ENCODE data around the gene PLPPR4.
"Not testable (repeated sequence)": the region's sequence is repeated elsewhere in the genome, so short reads cannot be mapped to it uniquely, and the experiment has no call there.

The PLPPR4 gene

DNA sequence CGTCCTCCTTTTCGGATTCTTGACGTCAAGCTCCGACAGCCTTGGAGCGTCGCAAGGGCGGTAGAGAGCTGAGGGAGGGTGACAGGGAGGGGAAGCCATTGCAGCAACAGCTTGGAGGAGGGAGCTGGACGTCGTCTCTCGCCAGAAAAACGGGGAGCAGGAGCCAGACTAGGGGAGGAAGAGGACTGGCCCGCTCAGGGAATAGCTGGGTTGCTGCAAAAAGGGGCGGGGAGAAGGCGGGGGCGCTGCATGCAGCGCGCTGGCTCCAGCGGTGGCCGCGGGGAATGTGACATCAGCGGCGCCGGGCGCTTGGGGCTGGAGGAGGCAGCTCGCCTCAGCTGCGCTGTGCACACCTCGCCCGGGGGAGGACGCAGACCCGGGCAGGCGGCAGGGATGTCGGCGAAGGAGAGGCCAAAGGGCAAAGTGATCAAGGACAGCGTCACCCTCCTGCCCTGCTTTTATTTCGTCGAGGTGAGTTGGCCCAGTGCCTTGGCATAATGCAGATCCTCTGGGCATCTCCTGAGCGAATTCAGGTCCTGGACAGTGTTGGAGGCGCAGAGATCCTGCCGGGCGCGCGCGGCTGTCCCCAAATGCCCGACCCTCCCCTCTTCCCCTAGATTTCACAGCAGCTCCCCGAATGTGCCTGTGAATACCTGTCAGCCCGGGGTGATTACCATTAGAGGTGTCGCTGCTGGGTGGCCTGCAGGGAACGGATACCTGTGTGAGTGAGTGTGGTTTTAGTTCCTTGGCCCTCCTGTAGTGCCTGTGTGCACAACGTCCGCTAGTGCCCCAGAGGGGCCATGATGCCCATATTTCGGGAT lies at the start of gene PLPPR4:
TSS of gene PLPPR4 (plus strand) at position 292 of the 821 bp plus-strand sequence. CDS start at position 394, 102 bp downstream.
- no peak for DNase-seq

GRCh38 chr1:99216956-99217355 lies 47.3 kb upstream of the PLPPR4 start:
- no peak for DNase-seq

GRCh38 chr1:99217599-99217998 lies 46.7 kb upstream of the PLPPR4 start:
- DNase-seq = no peak

DNA sequence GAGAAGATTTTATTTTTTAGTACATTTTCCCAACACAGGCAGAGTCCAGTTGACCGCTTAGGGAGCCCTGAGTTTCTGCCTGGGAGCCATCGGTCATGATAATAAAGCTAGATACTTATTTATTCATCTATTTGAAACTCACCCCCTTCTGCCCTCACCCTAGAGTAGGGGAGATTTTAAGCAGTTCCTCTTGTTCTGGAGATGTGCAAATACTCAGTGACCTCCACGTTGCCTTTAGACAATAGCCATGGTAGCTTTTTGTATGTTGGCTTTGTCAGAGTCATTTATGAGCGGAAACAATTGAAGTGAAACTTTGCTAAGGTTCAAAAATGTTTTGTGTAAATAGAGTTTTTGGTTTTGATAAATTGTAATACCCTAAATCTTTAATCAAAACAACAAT lies 45.7 kb upstream of the PLPPR4 start:
- no peak for DNase-seq

GRCh38 chr1:99218999-99219398 lies 45.3 kb upstream of the PLPPR4 start:
- DNase-seq = no peak

- DNase-seq = no peak
Observed at GRCh38 chr1:99227056-99227897, 37.0 kb upstream of the PLPPR4 start.

- no peak for DNase-seq
Observed at GRCh38 chr1:99228153-99228552, 36.1 kb upstream of the PLPPR4 start.

- DNase-seq = no peak
Observed at GRCh38 chr1:99229122-99229521, 35.2 kb upstream of the PLPPR4 start.

DNA sequence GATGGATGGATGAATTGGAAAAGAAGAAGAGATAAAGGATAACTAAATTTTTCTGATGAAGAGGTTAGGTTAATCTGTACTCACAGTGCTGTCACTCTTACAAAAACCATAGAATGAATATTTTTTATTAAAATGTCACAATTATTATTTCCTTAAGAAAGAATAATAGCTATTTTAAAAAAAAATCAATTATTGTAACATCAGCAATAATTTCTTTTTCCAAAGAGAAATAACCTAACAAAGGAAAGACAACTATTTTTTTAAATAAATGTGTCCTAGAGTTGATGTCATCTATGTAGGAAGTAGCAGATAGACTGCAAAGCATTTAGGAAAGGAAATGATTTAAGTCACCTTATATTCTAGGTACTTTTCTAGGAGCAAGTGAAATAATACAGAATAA lies 33.6 kb upstream of the PLPPR4 start:
- DNase-seq = no peak

GRCh38 chr1:99232172-99232571 lies 32.1 kb upstream of the PLPPR4 start:
- DNase-seq = no peak

DNA sequence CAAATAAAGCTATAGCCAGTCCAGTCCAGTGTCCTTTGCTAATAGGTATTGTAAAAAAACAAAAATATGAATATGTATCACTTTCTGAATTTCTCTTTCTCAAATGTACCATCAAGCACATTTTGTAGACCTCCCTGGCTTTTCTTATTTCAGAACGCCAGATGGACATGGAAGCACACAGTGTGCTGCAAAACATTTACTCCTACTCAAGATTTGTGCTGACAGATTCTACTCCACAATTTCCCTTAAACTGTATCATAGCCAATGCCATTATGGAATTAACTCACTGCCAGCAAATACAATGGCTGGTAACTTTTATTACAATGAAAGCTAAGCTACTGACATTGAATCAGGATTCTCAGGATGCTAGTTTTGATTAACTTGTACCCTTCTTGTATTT lies 30.8 kb upstream of the PLPPR4 start:
- no peak for DNase-seq

DNA sequence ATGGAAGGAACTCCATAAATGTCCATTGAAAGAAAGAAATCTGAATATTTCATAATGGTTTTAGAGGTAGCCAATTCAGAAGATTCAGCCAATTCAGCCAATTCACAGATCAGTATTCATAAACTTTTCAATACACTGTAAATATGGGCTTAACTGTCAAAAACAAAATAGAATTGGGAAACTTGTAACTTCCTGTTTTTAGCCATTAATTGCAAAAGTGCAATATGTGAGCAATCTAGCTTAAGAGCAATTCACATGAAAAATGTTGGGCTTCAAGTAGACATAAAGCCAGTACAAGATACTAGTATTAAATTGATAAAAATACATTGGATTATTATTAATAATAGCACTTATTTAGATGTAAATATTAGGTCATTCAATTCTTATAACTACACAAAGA lies 27.5 kb upstream of the PLPPR4 start:
- DNase-seq = no peak

DNA sequence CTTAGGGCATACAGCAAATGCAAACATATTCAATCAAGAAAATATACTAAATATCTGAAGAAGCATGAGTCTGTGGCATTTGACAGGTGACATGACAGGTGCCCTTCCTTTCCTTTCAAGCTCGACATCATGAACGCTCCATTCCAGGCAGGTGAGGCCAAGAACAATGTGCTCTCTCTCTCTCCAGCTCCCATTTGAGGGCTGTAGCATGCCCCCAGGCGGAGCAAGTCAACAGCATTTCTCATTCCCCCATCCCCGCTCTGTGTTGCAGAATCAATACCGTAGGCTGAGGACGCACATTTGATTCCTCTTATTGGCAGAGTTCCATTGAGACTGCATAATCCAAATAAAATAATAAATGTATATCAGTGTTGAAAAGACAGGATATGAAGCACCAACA lies 24.6 kb upstream of the PLPPR4 start:
- no peak for DNase-seq

DNA sequence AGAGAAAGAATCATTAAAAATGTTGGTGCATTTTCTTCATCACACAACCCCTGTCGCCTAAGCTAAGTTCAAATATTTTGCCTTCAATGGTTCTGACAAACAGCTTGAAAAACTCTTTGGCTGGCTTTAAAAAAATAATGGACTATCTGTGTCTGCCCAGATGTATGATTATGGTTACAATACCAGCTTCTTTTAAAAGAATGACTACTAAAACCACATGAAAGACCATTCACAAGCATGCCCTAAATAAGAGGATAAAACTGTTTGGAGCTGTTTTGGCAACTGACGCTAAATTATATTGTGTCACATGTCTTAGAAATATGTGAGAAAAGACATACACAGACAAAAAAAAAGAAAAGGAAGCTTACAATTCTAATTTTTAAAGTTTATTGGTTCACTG lies 23.7 kb upstream of the PLPPR4 start:
- DNase-seq = no peak

- DNase-seq = no peak
Observed at GRCh38 chr1:99246152-99246551, 18.1 kb upstream of the PLPPR4 start.

GRCh38 chr1:99247199-99247598 lies 17.1 kb upstream of the PLPPR4 start:
- DNase-seq = no peak

DNA sequence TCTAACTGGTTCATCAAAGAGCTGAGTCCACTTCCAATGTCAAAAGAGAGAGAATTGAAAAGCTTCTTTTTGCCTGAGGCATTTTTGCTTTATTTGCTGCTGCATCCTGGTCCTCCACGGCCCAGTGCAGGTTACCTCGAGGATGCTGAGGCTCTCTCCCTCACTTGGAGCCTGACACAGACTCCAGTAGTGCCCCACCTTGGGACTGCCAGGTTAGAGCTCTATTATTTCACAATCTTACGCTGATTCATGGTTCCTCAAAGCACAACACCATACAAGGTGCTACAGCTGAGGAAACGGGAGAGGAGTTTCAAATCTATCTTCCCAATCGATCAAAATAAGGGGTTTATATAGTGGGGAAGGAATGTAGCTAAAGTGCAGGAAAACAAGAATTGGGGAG lies 13.6 kb upstream of the PLPPR4 start:
- no peak for DNase-seq

DNA sequence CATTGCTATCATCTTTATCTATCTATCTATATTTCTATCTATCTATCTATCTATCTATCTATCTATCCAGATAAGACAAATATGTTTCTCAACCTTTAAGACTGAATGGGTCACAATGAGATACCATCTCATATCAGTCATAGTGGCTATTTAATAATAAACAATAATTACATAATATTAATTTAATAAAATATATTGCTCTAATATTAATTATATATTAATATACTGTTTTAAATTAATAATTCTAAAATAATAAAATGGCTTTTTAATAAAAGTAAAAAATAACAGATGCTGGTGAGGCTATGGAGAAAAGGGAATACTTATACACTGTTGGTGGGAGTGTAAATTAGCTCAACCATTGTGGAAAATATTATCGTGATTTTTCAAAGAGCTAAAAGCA lies 13.0 kb upstream of the PLPPR4 start:
- DNase-seq = no peak

- no peak for DNase-seq
Observed at GRCh38 chr1:99252630-99253029, 11.7 kb upstream of the PLPPR4 start.

GRCh38 chr1:99260402-99260801 lies 3.9 kb upstream of the PLPPR4 start:
- not testable (repeated sequence) for DNase-seq

- DNase-seq = no peak
Observed at GRCh38 chr1:99265124-99265523, 832 bp downstream of the PLPPR4 start.

DNA sequence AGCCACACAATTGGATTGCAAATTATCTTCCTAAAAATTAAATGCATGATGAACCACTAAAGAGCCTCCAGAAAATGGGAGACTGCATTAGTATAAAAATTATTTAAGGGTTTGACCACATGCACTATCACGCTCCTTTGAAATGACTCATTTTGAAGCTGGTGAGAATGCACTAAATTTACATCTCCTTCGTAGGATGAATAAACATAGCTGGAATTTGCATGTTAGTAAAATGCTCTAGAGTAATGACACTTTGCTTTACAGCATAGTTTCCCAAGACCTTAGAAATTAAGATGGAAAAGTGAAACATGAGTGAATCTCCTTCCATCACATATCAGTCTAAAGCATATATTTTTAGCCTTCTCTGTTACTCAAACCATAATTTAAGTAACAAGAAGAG lies 2.4 kb downstream of the PLPPR4 start:
- DNase-seq = no peak

DNA sequence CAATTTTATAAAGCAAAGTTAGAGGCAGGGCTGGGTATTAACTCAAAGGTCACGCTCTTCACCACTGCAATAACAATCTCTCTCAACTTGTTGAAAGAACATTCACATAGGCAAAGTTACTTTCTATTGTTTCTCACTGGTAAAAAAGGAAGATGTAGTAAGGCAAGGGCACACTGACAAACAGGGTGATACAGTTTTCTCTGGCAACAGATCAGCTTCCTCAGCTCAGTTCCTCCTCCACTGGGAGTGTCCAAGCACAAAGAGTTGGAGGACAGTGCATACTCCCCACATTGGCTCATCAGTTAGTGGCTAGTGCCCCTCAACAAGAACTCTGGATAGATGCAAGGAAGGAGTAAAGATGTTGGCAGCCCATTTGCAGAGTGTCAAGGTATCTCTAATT lies 3.7 kb downstream of the PLPPR4 start:
- no peak for DNase-seq

GRCh38 chr1:99269321-99269720 lies 5.0 kb downstream of the PLPPR4 start:
- no peak for DNase-seq
